ENCODE data around the gene SPP2. TPM values are rescaled to one million over a fixed set of nuclear protein-coding genes. Genes with fewer than 3 reads are reported as not detected.

Gene SPP2
- total RNA-seq, 2 donors from 2014 or later, result not detected

GRCh38 chr2:234033174-234033573 lies 17.3 kb upstream of the SPP2 start:
- intact Hi-C loops (cut with DNase I, micrococcal nuclease), result no loop called here
- ATAC-seq (no peak), DNase-seq (no peak)

GRCh38 chr2:234033885-234034284 lies 16.6 kb upstream of the SPP2 start:
- intact Hi-C loops (cut with DNase I, micrococcal nuclease), result no loop called here
- no peak for ATAC-seq
- no peak for DNase-seq

GRCh38 chr2:234038076-234038802 lies 12.3 kb upstream of the SPP2 start:
- intact Hi-C loops (cut with DNase I, micrococcal nuclease), result no loop called here
- ATAC-seq, result no peak
- no peak for DNase-seq

GRCh38 chr2:234044157-234044556 lies 6.3 kb upstream of the SPP2 start:
- intact Hi-C loops (cut with DNase I, micrococcal nuclease), result no loop called here
- ATAC-seq, result no peak

GRCh38 chr2:234046521-234046920 lies 4.0 kb upstream of the SPP2 start:
- intact Hi-C loops (cut with DNase I, micrococcal nuclease), result no loop called here
- ATAC-seq (no peak), DNase-seq (no peak)

More at GRCh38 chr2:234044157-234044556, 6.3 kb upstream of the SPP2 start:
- no peak for DNase-seq

- intact Hi-C loops (cut with DNase I, micrococcal nuclease), result no loop called here
- ATAC-seq (no peak), DNase-seq (no peak)
Measured at GRCh38 chr2:234047361-234047760, 3.1 kb upstream of the SPP2 start.

- intact Hi-C loops (cut with DNase I, micrococcal nuclease), result no loop called here
- ATAC-seq, result no peak
- no peak for DNase-seq
Measured at GRCh38 chr2:234048049-234048448, 2.5 kb upstream of the SPP2 start.

GRCh38 chr2:234051374-234052070 lies 1.0 kb downstream of the SPP2 start:
- DNase-seq, result no peak
- intact Hi-C loops (cut with DNase I, micrococcal nuclease), result no loop called here
- ATAC-seq, result no peak

GRCh38 chr2:234058881-234059280 lies 8.4 kb downstream of the SPP2 start:
- intact Hi-C loops (cut with DNase I, micrococcal nuclease), result no loop called here
- ATAC-seq, result no peak
- no peak for DNase-seq

GRCh38 chr2:234060236-234060635 lies 9.7 kb downstream of the SPP2 start:
- ATAC-seq, result no peak
- intact Hi-C loops (cut with DNase I, micrococcal nuclease), result no loop called here
- DNase-seq, result no peak

GRCh38 chr2:234061624-234062257 lies 11.2 kb downstream of the SPP2 start:
- DNase-seq, result no peak
- intact Hi-C loops (cut with DNase I, micrococcal nuclease), result no loop called here
- no peak for ATAC-seq

- ATAC-seq (no peak), DNase-seq (no peak)
- intact Hi-C loops (cut with DNase I, micrococcal nuclease), result no loop called here
Measured at GRCh38 chr2:234066587-234066986, 16.1 kb downstream of the SPP2 start.

GRCh38 chr2:234071664-234072063 lies 21.2 kb downstream of the SPP2 start:
- intact Hi-C loops (cut with DNase I, micrococcal nuclease), result no loop called here
- DNase-seq (no peak), ATAC-seq (no peak)

GRCh38 chr2:234072454-234072853 lies 22.0 kb downstream of the SPP2 start:
- no peak for DNase-seq
- ATAC-seq, result no peak
- intact Hi-C loops (cut with DNase I, micrococcal nuclease), result no loop called here

- intact Hi-C loops (cut with DNase I, micrococcal nuclease), result no loop called here
- DNase-seq (no peak), ATAC-seq (no peak)
Measured at GRCh38 chr2:234074751-234075517, 24.4 kb downstream of the SPP2 start.

- ATAC-seq (no peak), DNase-seq (no peak)
- intact Hi-C loops (cut with DNase I, micrococcal nuclease), result no loop called here
Measured at GRCh38 chr2:234075518-234075915, 25.0 kb downstream of the SPP2 start.

GRCh38 chr2:234075947-234076346 lies 25.4 kb downstream of the SPP2 start:
- ATAC-seq (no peak), DNase-seq (no peak)

GRCh38 chr2:234076451-234076850 lies 25.9 kb downstream of the SPP2 start:
- no peak for ATAC-seq
- intact Hi-C loops (cut with DNase I, micrococcal nuclease), result no loop called here
- no peak for DNase-seq

More at GRCh38 chr2:234075947-234076346, 25.4 kb downstream of the SPP2 start:
- intact Hi-C loops (cut with DNase I, micrococcal nuclease), result no loop called here

GRCh38 chr2:234078129-234078528 lies 27.6 kb downstream of the SPP2 start:
- no peak for ATAC-seq
- intact Hi-C loops (cut with DNase I, micrococcal nuclease), result no loop called here
- no peak for DNase-seq
